ENCODE data around the gene CDON.
A peak's percentile ranks its signal among the peaks of the same experiment; 100 is the strongest.

The CDON gene
- 3.0 reads per million, percentile 10 among the genes with 10 or more reads in this experiment for total RNA-seq

- peak; percentile 81 for DNase-seq
Observed at GRCh38 chr11:126062679-126063506, at the start of gene CDON. Gene CDON (minus strand): TSS chr11:126062866. CDS start chr11:126023476, 39,390 bp downstream.

- no peak for DNase-seq
Observed at GRCh38 chr11:126111458-126112116, 48.9 kb upstream of the CDON start.

- no peak for DNase-seq
Observed at GRCh38 chr11:126109941-126110731, 47.5 kb upstream of the CDON start.

GRCh38 chr11:126106594-126107328, 44.1 kb upstream of the CDON start:
- DNase-seq, result no peak

GRCh38 chr11:126105748-126106080, 43.0 kb upstream of the CDON start:
- no peak for DNase-seq

- DNase-seq, result no peak
Observed at GRCh38 chr11:126105022-126105747, 42.5 kb upstream of the CDON start.

- no peak for DNase-seq
Observed at GRCh38 chr11:126104420-126104819, 41.8 kb upstream of the CDON start.

GRCh38 chr11:126103150-126103549, 40.5 kb upstream of the CDON start:
- DNase-seq, result no peak

GRCh38 chr11:126102436-126102981, 39.8 kb upstream of the CDON start:
- DNase-seq, result no peak

GRCh38 chr11:126101930-126102283, 39.2 kb upstream of the CDON start:
- no peak for DNase-seq

GRCh38 chr11:126101251-126101929, 38.7 kb upstream of the CDON start:
- no peak for DNase-seq

- no peak for DNase-seq
Observed at GRCh38 chr11:126100716-126101115, 38.0 kb upstream of the CDON start.

- DNase-seq, result no peak
Observed at GRCh38 chr11:126098204-126098769, 35.6 kb upstream of the CDON start.

- DNase-seq, result no peak
Observed at GRCh38 chr11:126095745-126096144, 33.1 kb upstream of the CDON start.

- DNase-seq, result no peak
Observed at GRCh38 chr11:126090452-126090851, 27.8 kb upstream of the CDON start.

GRCh38 chr11:126088999-126089398, 26.3 kb upstream of the CDON start:
- DNase-seq, result no peak

GRCh38 chr11:126086248-126086647, 23.6 kb upstream of the CDON start:
- DNase-seq, result no peak

- DNase-seq, result no peak
Observed at GRCh38 chr11:126084608-126084912, 21.9 kb upstream of the CDON start.

- DNase-seq, result peak; percentile 3
Observed at GRCh38 chr11:126083829-126084607, 21.4 kb upstream of the CDON start.

Data from effector CD4-positive, alpha-beta T cell (primary cell).